Suprapubic skin (tissue), 4 donors: Measurements from ENCODE around the gene FMO3. TPM values are rescaled to one million over a fixed set of nuclear protein-coding genes. Genes with fewer than 3 reads are reported as not detected.

ENCODE experiments used
- DNase-seq, 2 donors: peaks; one replicate each; pipeline ENCODE4 v3.0.0-alpha.2; 2019; ENCODE audit warnings: low spot score in 2 of 2
- H3K27ac ChIP-seq: fragments of 200-600 bp; sonication (generic); one replicate; pipeline ENCODE4 v1.5.1; 2019
- H3K27me3 ChIP-seq: fragments of 200-600 bp; sonication (generic); one replicate; pipeline ENCODE4 v1.5.1; 2019
- H3K36me3 ChIP-seq: fragments of 200-600 bp; sonication (generic); one replicate; pipeline ENCODE4 v1.5.1; 2019
- H3K4me1 ChIP-seq: fragments of 200-600 bp; sonication (generic); one replicate; pipeline ENCODE4 v1.5.1; 2019
- H3K4me3 ChIP-seq: fragments of 200-600 bp; sonication (generic); one replicate; pipeline ENCODE4 v1.5.1; 2019; ENCODE audit warnings: mild to moderate bottlenecking
- H3K9me3 ChIP-seq: fragments of 200-600 bp; sonication (generic); one replicate; pipeline ENCODE4 v1.5.1; 2019
- CTCF ChIP-seq, 2 donors: fragments of 200-600 bp in 1 of 2; fragments of 450-650 bp in 1 of 2; sonication (generic) in 1 of 2; IDR thresholded peaks; one replicate each; pipeline ENCODE4 v1.5.1; 2016 to 2019; ENCODE audit warnings: antibody characterized with exemption in 2 of 2, mild to moderate bottlenecking in 1 of 2, moderate library complexity in 1 of 2
- EP300 ChIP-seq: sonication (generic); formaldehyde crosslinking; IDR thresholded peaks from one replicate; pipeline ENCODE4 v1.6.1; 2017; ENCODE audit warnings: antibody characterized with exemption
- POLR2A ChIP-seq, 2 donors: fragments of 450-650 bp; IDR thresholded peaks; one replicate each; pipeline ENCODE4 v1.6.1; 2017; ENCODE audit warnings: antibody characterized with exemption in 2 of 2, mild to moderate bottlenecking in 2 of 2, moderate library complexity in 2 of 2
- POLR2AphosphoS5 ChIP-seq, 3 donors: sonication (generic); formaldehyde crosslinking; IDR thresholded peaks; one replicate each; pipeline ENCODE4 v1.6.1; 2017; ENCODE audit warnings: antibody characterized with exemption in 3 of 3
- WGBS: methylation state at CpG from one replicate; pipeline ENCODE4 v1.1.5; 2018; 5-methylcytosine and 5-hydroxymethylcytosine counted together
- total RNA-seq, 4 donors: library from RNA; depleted of rRNA; stranded (reverse); fragments of >200 nt; gene quantifications; one replicate each; pipeline ENCODE4 v1.1.0, GENCODE V29; 2016

The FMO3 gene
- total RNA-seq, 4 donors from 2014 or later, result 0.36 to 3.8 (median 1.7) TPM

- 59% methylated on average over 4 of the region's 4 CpGs for WGBS
- Histone ChIP-seq H3K27me3 (no peaks in the 10 kb centered on the region), H3K36me3 (no peaks in the 10 kb centered on the region), H3K9me3 (no peaks in the 10 kb centered on the region), H3K4me3 (no peak overlapping the region), H3K27ac (peak overlapping the region; percentile 86), H3K4me1 (peaks cover 49% of the 10 kb centered on the region)
- DNase-seq, result no peak
- TF ChIP-seq POLR2A (IDR thresholded peaks at IDR 0.05), result no peak
- no peak for TF ChIP-seq EP300
- no peak for TF ChIP-seq CTCF (IDR thresholded peaks at IDR 0.05)
- no peak for TF ChIP-seq POLR2AphosphoS5 (IDR thresholded peaks at IDR 0.05)
These were observed 50.4 kb downstream of the FMO3 start for GRCh38 chr1:171140956-171141687.

- Histone ChIP-seq H3K27ac (peak overlapping the region; percentile 86), H3K36me3 (no peaks in the 10 kb centered on the region), H3K4me3 (no peak overlapping the region), H3K9me3 (no peaks in the 10 kb centered on the region), H3K4me1 (peaks cover 49% of the 10 kb centered on the region), H3K27me3 (no peaks in the 10 kb centered on the region)
- WGBS, result 38% methylated on average over 6 of the region's 6 CpGs
- TF ChIP-seq CTCF (IDR thresholded peaks at IDR 0.05) (no peak), POLR2AphosphoS5 (IDR thresholded peaks at IDR 0.05) (peak in 2 of 3 donors; percentile 81 to 85)
- DNase-seq, result peak; percentile 79 to 80
These were observed 51.1 kb downstream of the FMO3 start for GRCh38 chr1:171141688-171142415.

DNA sequence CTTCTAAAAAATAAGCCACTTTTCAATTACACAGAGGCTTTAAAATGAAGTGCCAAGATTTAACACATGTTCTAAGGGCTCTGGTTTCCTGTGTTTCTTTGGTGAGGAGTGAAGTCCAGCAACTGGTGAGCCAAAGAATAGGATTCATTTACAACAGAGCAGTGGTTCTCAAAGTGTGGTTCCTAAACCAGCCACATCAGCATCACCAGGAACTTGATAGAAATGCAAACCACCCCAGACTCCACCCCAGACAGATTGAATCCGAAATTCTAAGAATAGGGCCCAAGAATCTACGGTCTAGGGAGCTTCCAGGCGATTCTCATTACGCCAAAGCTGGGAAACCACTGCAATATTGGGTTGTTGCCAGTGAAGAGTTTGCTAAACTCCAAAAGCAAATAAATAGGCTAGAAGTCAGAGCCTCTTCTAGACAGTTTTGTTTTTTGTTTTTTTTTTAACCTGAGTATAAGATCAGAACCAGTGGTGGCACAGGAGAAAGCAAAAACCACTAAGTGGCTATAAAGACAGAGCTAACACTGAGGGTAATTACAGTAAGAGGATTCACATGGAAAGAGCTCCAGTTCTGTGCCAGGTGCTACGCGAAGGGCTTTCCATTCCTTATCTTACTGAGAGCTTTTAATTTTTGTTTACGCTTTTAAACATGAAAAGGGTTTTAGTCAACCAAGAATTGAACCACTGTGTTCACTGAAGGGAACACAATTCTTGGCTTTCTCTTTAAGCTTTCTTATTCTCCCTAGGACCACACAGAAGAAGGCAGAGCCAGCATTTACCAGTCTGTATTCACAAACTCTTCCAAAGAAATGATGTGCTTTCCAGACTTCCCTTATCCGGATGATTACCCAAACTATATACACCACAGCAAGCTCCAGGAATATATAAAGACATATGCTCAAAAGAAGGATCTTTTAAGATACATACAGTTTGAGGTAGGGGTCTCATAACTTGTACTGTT is 52.0 kb downstream of the FMO3 start:
- peak in 1 of 2 donors; percentile 59 for DNase-seq
- TF ChIP-seq POLR2AphosphoS5 (IDR thresholded peaks at IDR 0.05) (no peak), CTCF (IDR thresholded peaks at IDR 0.05) (no peak), POLR2A (IDR thresholded peaks at IDR 0.05) (no peak), EP300 (no peak)
- Histone ChIP-seq H3K9me3 (no peaks in the 10 kb centered on the region), H3K27ac (peak overlapping the region; percentile 86), H3K4me3 (peak overlapping the region; percentile 3), H3K36me3 (no peaks in the 10 kb centered on the region), H3K4me1 (peaks cover 46% of the 10 kb centered on the region), H3K27me3 (no peaks in the 10 kb centered on the region)
- 41% methylated on average over 8 of the region's 8 CpGs for WGBS

DNA sequence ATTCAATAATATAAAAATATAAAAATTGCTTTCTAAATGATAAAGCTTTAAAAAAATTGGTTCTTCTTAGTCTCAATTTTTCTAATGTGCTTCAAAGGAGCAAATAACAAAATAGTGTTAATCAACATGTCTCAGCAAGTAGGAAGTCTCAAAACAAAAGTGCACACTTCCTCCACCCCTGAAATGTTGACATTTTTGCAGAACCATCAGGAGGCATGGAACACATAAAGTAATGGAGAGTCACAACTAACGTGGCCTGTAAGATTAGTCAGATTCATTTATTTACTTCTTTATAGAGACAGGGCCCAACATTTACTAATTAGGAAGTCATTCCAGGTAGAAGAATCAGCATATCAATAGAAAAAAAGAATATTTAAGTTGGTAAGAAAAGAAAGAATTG is 59.5 kb downstream of the FMO3 start:
- WGBS, result 65% methylated on average over 1 of the region's 1 CpG
- Histone ChIP-seq H3K9me3 (no peaks in the 10 kb centered on the region), H3K4me3 (no peak overlapping the region), H3K27me3 (no peaks in the 10 kb centered on the region), H3K27ac (no peak overlapping the region), H3K4me1 (no peaks in the 10 kb centered on the region), H3K36me3 (no peaks in the 10 kb centered on the region)
- no peak for DNase-seq
- no peak for TF ChIP-seq EP300
- TF ChIP-seq POLR2A (IDR thresholded peaks at IDR 0.05), result no peak
- no peak for TF ChIP-seq CTCF (IDR thresholded peaks at IDR 0.05)
- TF ChIP-seq POLR2AphosphoS5 (IDR thresholded peaks at IDR 0.05), result no peak
